A549 (cell line): ENCODE data around the gene MEIS1. TPM values are rescaled to one million over a fixed set of nuclear protein-coding genes. Genes with fewer than 3 reads are reported as not detected.

Experiments
- ATAC-seq, 2 experiments: fragments of 200-7000 bp in 1 of 2; fragments of >200 bp in 1 of 2; cut with Nextera tagmentation in 1 of 2; cut with Tn5 transposase in 1 of 2; 3 replicates each; pipeline versions ENCODE4 v1.8.0 to v1.9.1; 2018 to 2020; ENCODE audit warnings: mild to moderate bottlenecking in 1 of 2, moderate library complexity in 1 of 2
- CTCF ChIA-PET: fragments of 300-600 bp; sonication (Branson Sonifier 250); formaldehyde crosslinking; extraction: SDS; loops from one replicate; lab custom pipeline; 2021; ENCODE audit warnings: antibody characterized with exemption, inconsistent platforms; lab: Yijun Ruan, JAX
- POLR2A ChIA-PET: fragments of 350-600 bp; formaldehyde crosslinking; extraction: SDS; loops from one replicate; lab custom pipeline; 2021; ENCODE audit warnings: antibody characterized with exemption, inconsistent platforms; lab: Yijun Ruan, JAX
- DNase-seq, 2 experiments: peaks; one replicate each; pipeline versions ENCODE4 v3.0.0 to v3.0.0-alpha.2; 2011 to 2016; ENCODE audit warnings: low read depth in 1 of 2, low spot score in 1 of 2
- FAIRE-seq: peaks from 2 replicates; lab custom pipeline; 2011; peaks lifted over from hg19 to GRCh38; lab: Jason Lieb, UNC
- H3K27ac ChIP-seq, 2 experiments: fragments of >200 bp; sonication (Bioruptor Twin); formaldehyde crosslinking; 3 replicates each; pipeline ENCODE4 v1.5.1; 2016 to 2017
- H3K4me1 ChIP-seq: fragments of >200 bp; sonication (Bioruptor Twin); formaldehyde crosslinking; 3 replicates; pipeline ENCODE4 v1.6.1; 2016
- H3K4me2 ChIP-seq: fragments of >200 bp; sonication (Bioruptor Twin); formaldehyde crosslinking; 3 replicates; pipeline ENCODE4 v1.6.1; 2016
- H3K4me3 ChIP-seq: fragments of >200 bp; sonication (Bioruptor Twin); formaldehyde crosslinking; 3 replicates; pipeline ENCODE4 v1.5.1; 2016
- H3K9me3 ChIP-seq: fragments of >200 bp; sonication (Bioruptor Twin); formaldehyde crosslinking; 3 replicates; pipeline ENCODE4 v1.6.1; 2016
- CHD2 ChIP-seq: fragments of 150-350 bp; IDR thresholded peaks from 2 replicates; pipeline ENCODE4 v1.6.1; 2014; ENCODE audit warnings: low read length; ENCODE audit not compliant: partially characterized antibody
- CHD4 ChIP-seq: fragments of 200-600 bp; sonication (generic); IDR thresholded peaks from 2 replicates; pipeline ENCODE4 v1.6.1; 2016; ENCODE audit warnings: antibody characterized with exemption, mild to moderate bottlenecking, borderline replicate concordance
- CTCF ChIP-seq: fragments of >200 bp; sonication (Bioruptor Twin); formaldehyde crosslinking; IDR thresholded peaks from 3 replicates; pipeline ENCODE4 v1.5.1; 2016
- EHF ChIP-seq: fragments of 250-450 bp; sonication (Bioruptor Pico); IDR thresholded peaks from 2 replicates; pipeline ENCODE4 v1.5.0; 2020; ENCODE audit warnings: mild to moderate bottlenecking
- FOXS1 ChIP-seq: fragments of 250-450 bp; sonication (Bioruptor Pico); IDR thresholded peaks from 2 replicates; pipeline ENCODE4 v1.5.0; 2020; ENCODE audit warnings: mild to moderate bottlenecking, moderate library complexity
- HOXB13 ChIP-seq: fragments of 250-450 bp; sonication (Bioruptor Pico); IDR thresholded peaks from 2 replicates; pipeline ENCODE4 v1.5.0; 2020; ENCODE audit warnings: low read depth, mild to moderate bottlenecking, moderate library complexity
- MYC ChIP-seq: IDR thresholded peaks from 2 replicates; pipeline ENCODE4 v1.6.1; 2012; ENCODE audit warnings: mild to moderate bottlenecking, inconsistent platforms, low read length, improper control_type of control experiment, borderline replicate concordance
- NFE2L2 ChIP-seq: fragments of 150-350 bp; conservative IDR thresholded peaks from 2 replicates; pipeline ENCODE4 v1.6.1; 2014; ENCODE audit warnings: low read length
- NPAS2 ChIP-seq: fragments of 250-450 bp; sonication (Bioruptor Pico); IDR thresholded peaks from 2 replicates; pipeline ENCODE4 v1.8.0; 2022; ENCODE audit warnings: mild to moderate bottlenecking, moderate library complexity, borderline replicate concordance
- PBX3 ChIP-seq: IDR thresholded peaks from 2 replicates; pipeline ENCODE4 v1.6.1; 2012
- PHF8 ChIP-seq: fragments of 200-600 bp; sonication (generic); IDR thresholded peaks from 2 replicates; pipeline ENCODE4 v1.6.1; 2016; ENCODE audit warnings: low read depth, mild to moderate bottlenecking, antibody characterized with exemption, moderate library complexity, borderline replicate concordance
- POLR2AphosphoS2 ChIP-seq: conservative IDR thresholded peaks from 2 replicates; pipeline ENCODE4 v1.6.1; 2012; ENCODE audit warnings: low read length, improper control_type of control experiment, inconsistent platforms
- RAD21 ChIP-seq, 2 experiments: fragments of >200 bp in 1 of 2; sonication (Bioruptor Twin) in 1 of 2; formaldehyde crosslinking in 1 of 2; IDR thresholded peaks in 1 of 2; conservative IDR thresholded peaks in 1 of 2; 2 replicates in 1 of 2; 3 replicates in 1 of 2; pipeline ENCODE4 v1.6.1; 2012 to 2018; ENCODE audit warnings: inconsistent platforms in 1 of 2
- RARB ChIP-seq: fragments of 250-450 bp; sonication (Bioruptor Pico); IDR thresholded peaks from 2 replicates; pipeline ENCODE4 v1.8.0; 2021; ENCODE audit warnings: mild to moderate bottlenecking, moderate library complexity
- RCOR1 ChIP-seq: fragments of 150-350 bp; IDR thresholded peaks from 2 replicates; pipeline ENCODE4 v1.6.1; 2014; ENCODE audit warnings: antibody characterized with exemption, low read length, low read depth
- REST ChIP-seq: fragments of 200-600 bp; sonication (generic); IDR thresholded peaks from 2 replicates; pipeline ENCODE4 v1.6.1; 2016; ENCODE audit warnings: antibody characterized with exemption, mild to moderate bottlenecking, moderate library complexity
- RFX5 ChIP-seq: fragments of 450-650 bp; IDR thresholded peaks from 2 replicates; pipeline ENCODE4 v1.7.1; 2014; ENCODE audit warnings: antibody characterized with exemption, mild to moderate bottlenecking, moderate library complexity
- SMC3 ChIP-seq: fragments of >200 bp; sonication (Bioruptor Twin); formaldehyde crosslinking; IDR thresholded peaks from 3 replicates; pipeline ENCODE4 v1.6.1; 2018; ENCODE audit warnings: inconsistent platforms
- SREBF2 ChIP-seq: fragments of 450-650 bp; IDR thresholded peaks from 2 replicates; pipeline ENCODE4 v1.6.1; 2014; ENCODE audit warnings: mild to moderate bottlenecking, moderate library complexity
- ZC3H11A ChIP-seq: fragments of 450-650 bp; IDR thresholded peaks from 2 replicates; pipeline ENCODE4 v1.6.1; 2014; ENCODE audit warnings: antibody characterized with exemption, mild to moderate bottlenecking
- ZFP36 ChIP-seq: fragments of 450-650 bp; IDR thresholded peaks from 2 replicates; pipeline ENCODE4 v1.6.1; 2014; ENCODE audit warnings: borderline replicate concordance; ENCODE audit not compliant: partially characterized antibody
- whole genome bisulfite sequencing: methylation state at CpG from one replicate; pipeline ENCODE4 v1.1.6; 2017; ENCODE audit errors: missing lambda C conversion rate; 5-methylcytosine and 5-hydroxymethylcytosine counted together
- polyA plus RNA-seq, 4 experiments: library from polyadenylated mRNA; depleted of rRNA in 3 of 4; stranded (reverse); fragments of >200 nt; fragmentation: RNase III in 1 of 4; extraction: RNeasy Plus Mini Kit Qiagen cat#74134 plus additional on column Dnase treatment in 1 of 4; gene quantifications; 2 replicates in 3 of 4; 3 replicates in 1 of 4; pipeline ENCODE4 v1.2.3, GENCODE V29; 2011 to 2017
- TF ChIP-seq, protein P1 (sequence below): fragments of >200 bp; sonication (Bioruptor Twin); formaldehyde crosslinking; IDR thresholded peaks from 2 replicates; pipeline ENCODE4 v1.6.1; 2016
- TF ChIP-seq, protein P2 (sequence below): fragments of >200 bp; sonication (Bioruptor Twin); formaldehyde crosslinking; IDR thresholded peaks from 3 replicates; pipeline ENCODE4 v1.6.1; 2016
- TF ChIP-seq, protein P3 (sequence below): IDR thresholded peaks from 2 replicates; pipeline ENCODE4 v1.6.1; 2012

MEIS1 gene
- polyA plus RNA-seq, 2 of the 4 experiments (the other 2 are of a cell fraction) = 1.9 to 4.2 TPM

- CTCF ChIA-PET = interaction anchor here (1.0 to 2.8 kb wide), 5 partner anchors 10 to 732 kb away, joined by 3 to 11 read pairs (median 5); no protein-coding TSS in a partner anchor
- Histone ChIP-seq H3K27ac (no peak overlapping the region), H3K4me3 (no peak overlapping the region), H3K4me1 (no peaks in the 10 kb centered on the region), H3K9me3 (no peaks in the 10 kb centered on the region), H3K4me2 (no peak overlapping the region)
- DNase-seq (peak; percentile 16 to 54), FAIRE-seq (no peak), ATAC-seq (peak; percentile 72 to 87)
- POLR2A ChIA-PET = no interaction called here
- TF ChIP-seq NPAS2 (CRISPR knock-in tag) = no peak
- no peak for TF ChIP-seq ZC3H11A
- no peak for TF ChIP-seq REST
- TF ChIP-seq FOXS1 = no peak
- TF ChIP-seq EHF = no peak
- no peak for TF ChIP-seq HOXB13 (CRISPR knock-in tag)
- TF ChIP-seq RAD21 (conservative IDR thresholded peaks at IDR 0.05 in 1 of 2, IDR thresholded peaks at IDR 0.05 in 1 of 2) = peak; percentile 34 to 51; a peak in 4 of 5 replicates
- TF ChIP-seq, protein P1, sequence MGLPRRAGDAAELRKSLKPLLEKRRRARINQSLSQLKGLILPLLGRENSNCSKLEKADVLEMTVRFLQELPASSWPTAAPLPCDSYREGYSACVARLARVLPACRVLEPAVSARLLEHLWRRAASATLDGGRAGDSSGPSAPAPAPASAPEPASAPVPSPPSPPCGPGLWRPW = no peak
- TF ChIP-seq CHD4 = no peak
- TF ChIP-seq, protein P2, sequence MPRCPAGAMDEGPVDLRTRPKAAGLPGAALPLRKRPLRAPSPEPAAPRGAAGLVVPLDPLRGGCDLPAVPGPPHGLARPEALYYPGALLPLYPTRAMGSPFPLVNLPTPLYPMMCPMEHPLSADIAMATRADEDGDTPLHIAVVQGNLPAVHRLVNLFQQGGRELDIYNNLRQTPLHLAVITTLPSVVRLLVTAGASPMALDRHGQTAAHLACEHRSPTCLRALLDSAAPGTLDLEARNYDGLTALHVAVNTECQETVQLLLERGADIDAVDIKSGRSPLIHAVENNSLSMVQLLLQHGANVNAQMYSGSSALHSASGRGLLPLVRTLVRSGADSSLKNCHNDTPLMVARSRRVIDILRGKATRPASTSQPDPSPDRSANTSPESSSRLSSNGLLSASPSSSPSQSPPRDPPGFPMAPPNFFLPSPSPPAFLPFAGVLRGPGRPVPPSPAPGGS = no peak
- TF ChIP-seq, protein P3, sequence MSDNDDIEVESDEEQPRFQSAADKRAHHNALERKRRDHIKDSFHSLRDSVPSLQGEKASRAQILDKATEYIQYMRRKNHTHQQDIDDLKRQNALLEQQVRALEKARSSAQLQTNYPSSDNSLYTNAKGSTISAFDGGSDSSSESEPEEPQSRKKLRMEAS = no peak
- TF ChIP-seq CTCF = peak; percentile 43
- TF ChIP-seq SMC3 = peak; percentile 38; the same call in 2 of the 3 replicates
- no peak for TF ChIP-seq NFE2L2
- TF ChIP-seq PHF8 = no peak
- TF ChIP-seq RFX5 = no peak
- TF ChIP-seq RCOR1 = no peak
- 10% methylated on average over 4 of the region's 4 CpGs for WGBS
Measured at GRCh38 chr2:66587216-66587615, 152.3 kb downstream of the MEIS1 start.

- CTCF ChIA-PET = no interaction called here
Measured at GRCh38 chr2:66594001-66594400, 159.1 kb downstream of the MEIS1 start.

More at GRCh38 chr2:66594001-66594400, 159.1 kb downstream of the MEIS1 start:
- H3K4me1 ChIP-seq = no peaks in the 10 kb centered on the region
- no peaks in the 10 kb centered on the region for H3K9me3 ChIP-seq
- no peak overlapping the region for H3K27ac ChIP-seq
- no peak for FAIRE-seq
- TF ChIP-seq SREBF2 (no peak), ZFP36 (no peak), CHD4 (no peak), CHD2 (no peak), POLR2AphosphoS2 (no peak), SMC3 (no peak), RARB (no peak), MYC (no peak), PBX3 (no peak), ZC3H11A (no peak), RFX5 (no peak)
- TF ChIP-seq, protein P1 = no peak
- POLR2A ChIA-PET = no interaction called here
- no peak for ATAC-seq
- DNase-seq = no peak
- H3K4me3 ChIP-seq = no peak overlapping the region
- H3K4me2 ChIP-seq = no peak overlapping the region
